Kidney (tissue), 14 donors: ENCODE results near the gene KHSRP. TPM values are rescaled to one million over a fixed set of nuclear protein-coding genes. Genes with fewer than 3 reads are reported as not detected.
A peak's percentile ranks its signal among the peaks of the same experiment; 100 is the strongest.

ENCODE experiments used
- DNase-seq, 5 donors: peaks; one replicate each; pipeline ENCODE4 v3.0.0-alpha.2; 2013 to 2020
- FAIRE-seq: peaks from 2 replicates; lab custom pipeline; 2012; peaks lifted over from hg19 to GRCh38; lab: Jason Lieb, UNC
- H3K27ac ChIP-seq, 2 donors: one replicate each; pipeline ENCODE4 v1.7.0; 2013; ENCODE audit warnings: low read depth in 2 of 2, low read length in 2 of 2, inconsistent platforms in 1 of 2
- H3K27me3 ChIP-seq: one replicate; pipeline ENCODE4 v1.7.1; 2013; ENCODE audit warnings: low read length, inconsistent platforms; ENCODE audit not compliant: control insufficient read depth, insufficient read depth
- H3K36me3 ChIP-seq, 3 donors: one replicate each; pipeline versions ENCODE4 v1.7.0 to v1.7.1; 2013; ENCODE audit warnings: low read length in 3 of 3, control low read depth in 1 of 3, inconsistent platforms in 1 of 3; ENCODE audit not compliant: insufficient read depth in 3 of 3, control insufficient read depth in 2 of 3
- H3K4me1 ChIP-seq, 3 donors: one replicate each; pipeline versions ENCODE4 v1.7.0 to v1.7.1; 2013; ENCODE audit warnings: low read length in 3 of 3, inconsistent platforms in 1 of 3, low read depth in 1 of 3; ENCODE audit not compliant: control insufficient read depth in 2 of 3, insufficient read depth in 2 of 3
- H3K4me3 ChIP-seq, 3 donors: one replicate each; pipeline versions ENCODE4 v1.7.0 to v1.8.1; 2013; ENCODE audit warnings: low read length in 3 of 3, control low read depth in 1 of 3, inconsistent platforms in 1 of 3
- H3K9ac ChIP-seq, 3 donors: one replicate each; pipeline versions ENCODE4 v1.7.0 to v1.7.1; 2013; ENCODE audit warnings: low read length in 3 of 3, control low read depth in 1 of 3, inconsistent platforms in 1 of 3
- H3K9me3 ChIP-seq, 3 donors: one replicate each; pipeline versions ENCODE4 v1.7.0 to v1.7.1; 2013; ENCODE audit warnings: low read length in 3 of 3, control low read depth in 1 of 3, inconsistent platforms in 1 of 3; ENCODE audit not compliant: control insufficient read depth in 2 of 3, insufficient read depth in 1 of 3
- intact Hi-C: fragments of 100-400 bp; cut with DNase I; formaldehyde crosslinking; loops from one replicate; pipeline ENCODE4 v1.11.1; 2022
- polyA plus RNA-seq: library from polyadenylated mRNA; stranded (reverse); fragments of 350-450 nt; fragmentation: Illumina TruSeq; extraction: RNeasy Lipid Tissue Mini Kit (QIAGEN cat#74804); gene quantifications from one replicate; pipeline ENCODE4 v1.2.3, GENCODE V29; 2014; ENCODE audit warnings: low read depth, low replicate concordance; ENCODE audit not compliant: insufficient read depth
- total RNA-seq: library from RNA; stranded (reverse); fragmentation: NEBNext Ultra II Directional; extraction: Animal tissue kit (Norgen Biotek cat#: 25700); gene quantifications from one replicate; pipeline ENCODE4 v1.2.1, GENCODE V29; 2021
- TF ChIP-seq, protein P1 (sequence below): IDR thresholded peaks from 3 replicates; pipeline ENCODE4 v1.5.1; 2012; ENCODE audit warnings: mild to moderate bottlenecking, moderate library complexity, borderline replicate concordance; ENCODE audit not compliant: insufficient read depth; ENCODE audit errors: extremely low read depth
- donor health status: control.
- donor health status: control.
- donor health status: control.
- donor health status: control.
- donor health status: control.
- donor health status: DM: yes; HTN: yes; CAD: no.
- donor health status: Normal renal cell carcinoma (clear cell type).

The KHSRP gene
- total and polyA plus RNA-seq, 2 donors from 2014 or later = 52.9 to 175 TPM

DNA sequence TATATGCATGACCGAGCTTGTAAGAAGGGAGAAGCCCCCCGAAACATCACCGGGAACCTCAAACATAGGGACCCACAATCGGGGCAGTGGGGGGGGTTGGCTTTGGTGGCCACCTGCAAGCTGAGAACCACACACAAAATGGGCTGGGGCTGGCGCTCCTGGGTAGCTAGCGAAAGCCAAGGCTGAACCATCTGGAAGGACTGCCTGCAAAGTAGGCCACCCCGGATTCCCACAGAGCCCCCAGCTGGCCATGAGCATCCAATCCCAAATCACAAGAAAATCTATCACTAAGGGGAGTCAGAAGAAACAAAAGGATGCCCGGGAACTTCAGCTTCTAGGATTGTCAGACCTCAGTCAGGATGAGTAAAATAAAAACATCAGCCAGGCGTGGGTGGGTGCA is 46.1 kb downstream of the KHSRP start:
- TF ChIP-seq, protein P1, sequence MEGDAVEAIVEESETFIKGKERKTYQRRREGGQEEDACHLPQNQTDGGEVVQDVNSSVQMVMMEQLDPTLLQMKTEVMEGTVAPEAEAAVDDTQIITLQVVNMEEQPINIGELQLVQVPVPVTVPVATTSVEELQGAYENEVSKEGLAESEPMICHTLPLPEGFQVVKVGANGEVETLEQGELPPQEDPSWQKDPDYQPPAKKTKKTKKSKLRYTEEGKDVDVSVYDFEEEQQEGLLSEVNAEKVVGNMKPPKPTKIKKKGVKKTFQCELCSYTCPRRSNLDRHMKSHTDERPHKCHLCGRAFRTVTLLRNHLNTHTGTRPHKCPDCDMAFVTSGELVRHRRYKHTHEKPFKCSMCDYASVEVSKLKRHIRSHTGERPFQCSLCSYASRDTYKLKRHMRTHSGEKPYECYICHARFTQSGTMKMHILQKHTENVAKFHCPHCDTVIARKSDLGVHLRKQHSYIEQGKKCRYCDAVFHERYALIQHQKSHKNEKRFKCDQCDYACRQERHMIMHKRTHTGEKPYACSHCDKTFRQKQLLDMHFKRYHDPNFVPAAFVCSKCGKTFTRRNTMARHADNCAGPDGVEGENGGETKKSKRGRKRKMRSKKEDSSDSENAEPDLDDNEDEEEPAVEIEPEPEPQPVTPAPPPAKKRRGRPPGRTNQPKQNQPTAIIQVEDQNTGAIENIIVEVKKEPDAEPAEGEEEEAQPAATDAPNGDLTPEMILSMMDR = no peak
- no peak for FAIRE-seq
- DNase-seq = no peak
- H3K4me1 ChIP-seq = peaks cover 0 to 6% (median 0%) of the 10 kb centered on the region in 3 donors
- no peak overlapping the region for H3K27ac ChIP-seq
- H3K4me3 ChIP-seq = no peak overlapping the region
- intact Hi-C loops = no loop called here
- H3K36me3 ChIP-seq = peaks cover 10 to 30% (median 12%) of the 10 kb centered on the region in 3 donors
- no peak overlapping the region for H3K9ac ChIP-seq
- no peaks in the 10 kb centered on the region for H3K27me3 ChIP-seq
- no peaks in the 10 kb centered on the region for H3K9me3 ChIP-seq

DNA sequence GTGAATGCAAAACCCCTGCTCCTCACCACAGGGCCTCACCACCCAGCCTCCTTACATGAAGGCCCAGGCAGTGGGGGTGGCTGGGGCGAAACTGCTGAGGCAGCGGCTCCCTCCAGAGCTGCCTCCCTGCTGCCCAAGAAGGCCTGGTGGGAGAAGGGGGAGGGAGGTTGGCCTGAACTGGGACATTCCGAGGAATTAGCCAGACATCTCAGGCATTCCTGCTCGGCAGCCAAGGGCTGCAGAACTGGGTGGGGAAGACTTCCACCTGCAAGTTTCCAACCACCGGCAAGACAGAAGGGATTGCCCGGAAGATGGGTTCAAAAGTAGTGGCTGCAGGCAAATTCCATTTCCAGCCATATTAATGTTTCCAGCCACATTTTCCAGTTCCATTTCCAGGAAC is 46.6 kb downstream of the KHSRP start:
- Histone ChIP-seq H3K27ac (no peak overlapping the region), H3K4me3 (no peak overlapping the region), H3K9ac (no peak overlapping the region), H3K27me3 (no peaks in the 10 kb centered on the region), H3K9me3 (no peaks in the 10 kb centered on the region), H3K4me1 (peaks cover 0 to 6% (median 0%) of the 10 kb centered on the region in 3 donors), H3K36me3 (peaks cover 10 to 25% (median 12%) of the 10 kb centered on the region in 3 donors)
- intact Hi-C loops = no loop called here
- TF ChIP-seq, protein P1 = no peak
- FAIRE-seq (no peak), DNase-seq (peak; percentile 67 to 92 (median 82))

DNA sequence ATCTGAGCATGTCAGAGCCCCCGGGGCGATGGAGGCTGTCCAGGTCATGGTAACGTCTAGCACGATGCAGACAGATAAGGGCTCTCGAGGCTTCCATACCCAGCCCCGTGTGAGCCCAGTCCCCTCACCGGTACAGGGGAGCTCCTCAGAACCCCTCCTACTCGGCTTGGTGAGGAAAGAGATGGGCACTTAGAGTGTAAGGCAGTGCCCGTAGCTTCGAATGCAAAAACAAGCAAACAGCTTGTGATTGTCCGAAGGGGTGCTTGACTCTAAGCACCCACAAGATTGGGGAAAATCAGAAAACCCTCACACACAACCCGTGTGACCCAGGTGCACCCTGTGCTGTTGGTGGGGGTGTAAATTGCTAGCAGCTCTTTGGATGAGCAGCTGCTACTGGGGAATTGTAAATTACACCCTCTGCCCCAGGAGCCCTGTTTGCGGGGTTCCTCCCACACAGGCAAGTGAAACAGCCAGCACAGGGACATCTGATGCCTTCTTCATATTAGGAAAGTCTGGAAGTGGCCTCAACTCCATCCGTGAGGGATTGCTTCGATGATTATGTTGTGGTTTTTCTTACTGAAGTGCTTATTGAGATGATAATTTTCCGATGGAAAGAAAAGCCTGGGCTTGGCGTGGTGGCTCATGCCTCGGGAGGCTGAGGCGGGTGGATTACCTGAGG is 48.0 kb downstream of the KHSRP start:
- no peaks in the 10 kb centered on the region for H3K9me3 ChIP-seq
- DNase-seq = peak in 3 of 5 donors; percentile 49 to 82 (median 54)
- H3K4me1 ChIP-seq = peaks cover 0 to 8% (median 0%) of the 10 kb centered on the region in 3 donors
- peaks cover 10 to 19% (median 10%) of the 10 kb centered on the region in 3 donors for H3K36me3 ChIP-seq
- TF ChIP-seq, protein P1 = no peak
- FAIRE-seq = no peak
- no peak overlapping the region for H3K27ac ChIP-seq
- no peak overlapping the region for H3K4me3 ChIP-seq
- H3K27me3 ChIP-seq = no peaks in the 10 kb centered on the region
- intact Hi-C loops = no loop called here
- H3K9ac ChIP-seq = no peak overlapping the region
